Stimulated activated CD4-positive, alpha-beta T cell treated with anti-CD3 and anti-CD28 coated beads, Interleukin-15, amount 100 ng/mL, for 1 hour (primary cell): Measurements from ENCODE around the gene CCDC136.

Experiments
- DNase-seq, 2 donors: peaks; one replicate each; pipeline ENCODE4 v3.0.0-alpha.2; 2020; ENCODE audit warnings: low read depth in 1 of 2, low spot score in 1 of 2

Gene CCDC136

GRCh38 chr7:128830231-128831177 is 38.7 kb downstream of the CCDC136 start, which contains the start of gene FLNC:
TSS of gene FLNC (plus strand) at chr7:128830406. CDS start at chr7:128830638, 232 bp downstream.
- DNase-seq: no peak

GRCh38 chr7:128831178-128831993 is 39.6 kb downstream of the CCDC136 start:
- no peak for DNase-seq

GRCh38 chr7:128831994-128832879 is 40.5 kb downstream of the CCDC136 start:
- DNase-seq: no peak

GRCh38 chr7:128832880-128833147 is 41.0 kb downstream of the CCDC136 start:
- no peak for DNase-seq

- no peak for DNase-seq
Observed at GRCh38 chr7:128833148-128833945, 41.6 kb downstream of the CCDC136 start.

GRCh38 chr7:128833946-128834325 is 42.2 kb downstream of the CCDC136 start:
- DNase-seq: no peak

GRCh38 chr7:128835231-128835751 is 43.5 kb downstream of the CCDC136 start:
- no peak for DNase-seq

- DNase-seq: no peak
Observed at GRCh38 chr7:128835790-128836641, 44.2 kb downstream of the CCDC136 start.

- DNase-seq: no peak
Observed at GRCh38 chr7:128836729-128837348, 45.1 kb downstream of the CCDC136 start.

GRCh38 chr7:128837521-128837921 is 45.8 kb downstream of the CCDC136 start:
- DNase-seq: no peak

- DNase-seq: no peak
Observed at GRCh38 chr7:128838109-128838779, 46.5 kb downstream of the CCDC136 start.

- DNase-seq: no peak
Observed at GRCh38 chr7:128838981-128839731, 47.4 kb downstream of the CCDC136 start.

GRCh38 chr7:128839751-128840177 is 48.0 kb downstream of the CCDC136 start:
- DNase-seq: no peak

GRCh38 chr7:128840326-128841170 is 48.8 kb downstream of the CCDC136 start:
- DNase-seq: no peak

- DNase-seq: no peak
Observed at GRCh38 chr7:128841171-128841690, 49.5 kb downstream of the CCDC136 start.
